ENCODE data around the gene C11orf86.

- no peak for TF ChIP-seq CTCF (IDR thresholded peaks at IDR 0.05)
- no peak for TF ChIP-seq POLR2A (IDR thresholded peaks at IDR 0.05)
Measured at GRCh38 chr11:67014343-67014742, 39.2 kb downstream of the C11orf86 start.

Data from thyroid gland (tissue), 4 donors.